BJ (cell line): ENCODE results near the gene RAD18. TPM values are rescaled to one million over a fixed set of nuclear protein-coding genes. Genes with fewer than 3 reads are reported as not detected.

Experiments used
- CTCF ChIA-PET: fragments of 350-600 bp; formaldehyde crosslinking; extraction: SDS; loops from one replicate; lab custom pipeline; 2021; ENCODE audit warnings: antibody characterized with exemption, inconsistent platforms; lab: Yijun Ruan, JAX
- POLR2A ChIA-PET: fragments of 300-600 bp; sonication (Branson Sonifier 250); formaldehyde crosslinking; extraction: SDS; loops from one replicate; lab custom pipeline; 2021; ENCODE audit warnings: antibody characterized with exemption; lab: Charles Lee
- DNase-seq: peaks from one replicate; pipeline ENCODE4 v3.0.0-alpha.2; 2011; ENCODE audit warnings: low read depth
- H3K27me3 ChIP-seq: 2 replicates; pipeline ENCODE4 v1.6.0; 2011; ENCODE audit warnings: low read length; ENCODE audit not compliant: control insufficient read depth, insufficient read depth
- H3K36me3 ChIP-seq: 2 replicates; pipeline ENCODE4 v1.5.1; 2011; ENCODE audit warnings: low read length; ENCODE audit not compliant: control insufficient read depth, insufficient read depth
- H3K4me3 ChIP-seq: 2 replicates; pipeline ENCODE4 v1.5.1; 2011; ENCODE audit warnings: low read depth, mild to moderate bottlenecking, control low read depth, low read length
- polyA plus RNA-seq: library from polyadenylated mRNA; depleted of rRNA; stranded (reverse); fragments of >200 nt; gene quantifications from 2 replicates; pipeline ENCODE4 v1.2.3, GENCODE V29; 2011
- TF ChIP-seq, protein P1 (sequence below): IDR thresholded peaks from 2 replicates; pipeline ENCODE4 v1.5.1; 2011; ENCODE audit warnings: low read depth, mild to moderate bottlenecking, control low read depth, inconsistent platforms, low read length, moderate library complexity; ENCODE audit not compliant: insufficient read depth

Gene RAD18
- polyA plus RNA-seq, 1 experiment: 13.8 TPM

DNA sequence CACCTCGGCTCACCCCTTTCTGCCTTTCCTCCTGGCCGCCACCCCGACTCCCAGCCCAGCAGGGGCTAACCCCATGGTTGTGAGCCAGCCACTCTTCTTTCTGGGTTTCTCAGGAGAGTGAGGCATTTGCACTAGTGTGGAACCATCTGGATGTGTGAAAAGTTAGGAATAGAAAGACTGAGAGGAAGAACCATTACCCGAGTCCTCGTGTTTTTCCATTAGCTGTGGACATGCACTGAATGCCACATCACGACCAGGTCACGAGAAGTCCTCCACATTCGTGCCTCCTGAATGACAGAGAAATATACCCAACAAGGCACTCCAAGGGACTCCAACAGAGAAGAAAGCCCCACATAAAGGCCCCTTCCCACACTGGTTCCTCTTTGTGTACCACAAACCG lies 18.0 kb upstream of the RAD18 start:
- POLR2A ChIA-PET: no interaction called here
- Histone ChIP-seq H3K36me3 (no peaks in the 10 kb centered on the region), H3K4me3 (no peak overlapping the region), H3K27me3 (peaks cover 8% of the 10 kb centered on the region)
- CTCF ChIA-PET: interaction anchor here (0.9 to 2.2 kb wide), 4 partner anchors 9 to 321 kb away, joined by 3 to 8 read pairs (median 3); partner anchors contain the start of gene OXTR
- no peak for DNase-seq
- TF ChIP-seq, protein P1, sequence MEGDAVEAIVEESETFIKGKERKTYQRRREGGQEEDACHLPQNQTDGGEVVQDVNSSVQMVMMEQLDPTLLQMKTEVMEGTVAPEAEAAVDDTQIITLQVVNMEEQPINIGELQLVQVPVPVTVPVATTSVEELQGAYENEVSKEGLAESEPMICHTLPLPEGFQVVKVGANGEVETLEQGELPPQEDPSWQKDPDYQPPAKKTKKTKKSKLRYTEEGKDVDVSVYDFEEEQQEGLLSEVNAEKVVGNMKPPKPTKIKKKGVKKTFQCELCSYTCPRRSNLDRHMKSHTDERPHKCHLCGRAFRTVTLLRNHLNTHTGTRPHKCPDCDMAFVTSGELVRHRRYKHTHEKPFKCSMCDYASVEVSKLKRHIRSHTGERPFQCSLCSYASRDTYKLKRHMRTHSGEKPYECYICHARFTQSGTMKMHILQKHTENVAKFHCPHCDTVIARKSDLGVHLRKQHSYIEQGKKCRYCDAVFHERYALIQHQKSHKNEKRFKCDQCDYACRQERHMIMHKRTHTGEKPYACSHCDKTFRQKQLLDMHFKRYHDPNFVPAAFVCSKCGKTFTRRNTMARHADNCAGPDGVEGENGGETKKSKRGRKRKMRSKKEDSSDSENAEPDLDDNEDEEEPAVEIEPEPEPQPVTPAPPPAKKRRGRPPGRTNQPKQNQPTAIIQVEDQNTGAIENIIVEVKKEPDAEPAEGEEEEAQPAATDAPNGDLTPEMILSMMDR: no peak

DNA sequence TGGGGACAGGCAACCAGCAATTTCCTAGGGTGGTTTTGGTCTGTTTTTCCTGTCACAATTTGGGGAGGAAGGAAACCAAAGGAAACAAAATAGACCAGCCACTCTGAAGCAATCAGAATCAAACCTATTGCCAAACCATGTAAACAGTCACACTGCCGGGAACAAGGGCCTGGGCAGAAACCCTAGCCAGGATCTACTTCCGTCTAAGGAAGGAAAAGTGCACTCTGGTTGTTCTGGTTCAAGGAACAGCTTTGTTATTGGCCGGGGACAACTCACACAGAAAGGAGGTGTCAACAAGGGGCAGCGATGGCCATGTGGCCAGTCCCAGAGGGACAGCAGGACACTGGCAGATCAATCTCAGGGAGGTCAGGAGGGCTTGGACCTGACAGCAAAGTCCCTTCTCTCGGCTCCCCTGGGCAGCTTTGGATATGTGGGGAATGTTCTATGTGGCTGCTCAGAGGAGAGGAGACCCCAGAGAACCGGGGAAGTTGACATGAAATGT lies 17.5 kb upstream of the RAD18 start:
- DNase-seq: no peak

DNA sequence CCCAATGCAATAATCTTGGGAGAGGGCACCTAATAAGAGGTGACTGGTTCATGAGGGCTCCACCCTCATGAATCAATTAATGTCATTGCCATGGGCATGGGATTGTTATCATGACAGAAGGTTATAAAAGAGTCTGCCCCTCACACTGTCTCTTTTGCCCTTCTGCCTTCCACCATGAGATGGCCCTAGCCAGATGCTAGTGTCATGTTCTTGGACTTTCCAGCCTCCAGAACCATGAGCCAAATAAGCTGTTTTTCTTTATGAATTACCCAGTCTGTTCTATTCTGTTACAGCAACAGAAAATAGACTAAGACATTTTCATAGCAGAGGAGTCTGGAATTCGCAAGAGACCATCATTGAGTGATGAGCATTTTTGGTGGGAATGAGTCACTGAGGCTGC lies 16.0 kb upstream of the RAD18 start:
- CTCF ChIA-PET: interaction anchor here (1.2 to 8.3 kb wide), 3 partner anchors 9 to 334 kb away, joined by 3 to 83 read pairs (median 3); no protein-coding TSS in a partner anchor
- H3K4me3 ChIP-seq: no peak overlapping the region
- no peaks in the 10 kb centered on the region for H3K36me3 ChIP-seq
- no peak for DNase-seq
- POLR2A ChIA-PET: no interaction called here
- H3K27me3 ChIP-seq: peaks cover 8% of the 10 kb centered on the region
- TF ChIP-seq, protein P1: no peak

More for the DNA sequence above, 17.5 kb upstream of the RAD18 start:
- TF ChIP-seq, protein P1: no peak
- ChIA-PET CTCF (interaction anchor here (0.9 to 2.2 kb wide), 5 partner anchors 8 to 322 kb away, joined by 3 to 8 read pairs (median 3); partner anchors contain the start of gene OXTR), POLR2A (no interaction called here)
- peaks cover 8% of the 10 kb centered on the region for H3K27me3 ChIP-seq
- H3K4me3 ChIP-seq: no peak overlapping the region
- H3K36me3 ChIP-seq: no peaks in the 10 kb centered on the region

DNA sequence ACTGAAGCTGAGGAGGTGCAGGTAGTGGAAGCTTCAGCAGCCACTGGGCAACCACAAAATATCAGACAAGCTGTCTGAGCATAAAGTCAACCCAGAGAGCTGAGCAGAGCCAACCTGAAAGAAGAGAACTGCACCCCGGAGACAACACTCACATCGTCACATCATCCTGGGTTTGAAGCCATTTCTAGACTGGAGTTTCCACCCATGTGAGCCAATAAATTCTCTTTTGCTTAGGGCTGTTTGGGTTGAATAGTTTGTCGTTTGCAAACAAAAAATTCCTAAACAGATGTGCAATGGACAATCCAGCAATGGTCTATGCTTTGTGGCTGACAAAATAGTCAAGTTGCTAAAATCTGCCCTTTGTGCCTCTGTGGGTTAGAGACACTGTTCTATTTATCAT lies 15.3 kb upstream of the RAD18 start:
- Histone ChIP-seq H3K27me3 (peaks cover 8% of the 10 kb centered on the region), H3K4me3 (no peak overlapping the region), H3K36me3 (no peaks in the 10 kb centered on the region)
- CTCF ChIA-PET: interaction anchor here (0.7 to 8.3 kb wide), 2 partner anchors 10 to 14 kb away, joined by 4 to 83 read pairs; no protein-coding TSS in a partner anchor
- TF ChIP-seq, protein P1: no peak
- DNase-seq: no peak
- POLR2A ChIA-PET: no interaction called here

DNA sequence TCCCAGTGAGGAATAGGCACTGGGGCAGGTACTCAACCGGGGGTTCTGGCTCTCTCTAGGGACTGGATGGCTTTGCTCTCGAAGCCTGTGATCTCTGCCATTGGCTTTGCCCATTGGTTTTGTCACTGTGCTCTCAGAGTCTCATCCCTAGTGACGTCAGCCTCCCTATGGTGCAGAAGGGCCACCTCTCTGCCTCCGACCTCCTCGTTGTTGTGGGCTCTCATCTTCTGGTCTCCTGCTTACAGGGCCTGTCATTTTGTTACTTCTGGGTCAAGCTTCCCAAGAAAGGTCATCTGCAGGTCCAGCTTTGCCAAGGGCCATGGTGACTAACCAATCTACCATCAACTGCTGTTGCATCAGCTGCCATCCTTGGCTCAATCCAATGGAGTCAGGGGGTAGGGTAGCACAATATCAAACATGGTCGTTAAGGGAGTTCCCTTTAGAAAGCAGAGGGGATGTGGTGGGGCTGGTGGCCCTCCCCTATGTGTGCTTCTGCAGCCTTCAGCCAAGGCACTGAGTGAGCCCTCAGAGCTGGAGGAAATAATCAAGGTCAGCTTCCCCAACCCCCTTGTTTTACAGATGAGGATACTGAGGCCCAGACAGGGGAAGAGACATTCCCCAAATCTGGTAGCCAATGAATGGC lies 13.4 kb upstream of the RAD18 start:
- POLR2A ChIA-PET: no interaction called here
- TF ChIP-seq, protein P1: no peak
- no peak overlapping the region for H3K4me3 ChIP-seq
- peaks cover 7% of the 10 kb centered on the region for H3K27me3 ChIP-seq
- DNase-seq: no peak
- CTCF ChIA-PET: interaction anchor here (0.8 to 8.3 kb wide), 5 partner anchors 11 to 326 kb away, joined by 3 to 83 read pairs (median 6); no protein-coding TSS in a partner anchor
- no peaks in the 10 kb centered on the region for H3K36me3 ChIP-seq
